Measurements from ENCODE around the gene POLR3H. TPM values are rescaled to one million over a fixed set of nuclear protein-coding genes. Genes with fewer than 3 reads are reported as not detected.
A peak's percentile ranks its signal among the peaks of the same experiment; 100 is the strongest.

Gene POLR3H
- total and polyA plus RNA-seq, 10 donors = 12.6 to 30.9 (median 19.3) TPM

GRCh38 chr22:41526830-41527799 is 17.2 kb downstream of the POLR3H start:
- WGBS, 5 donors = 76 to 86% (median 83%) methylated on average over 24 to 32 of the region's 32 CpGs
- H3K27me3 ChIP-seq (replicated peaks in 1 of 7) = no peaks in the 10 kb centered on the region
- no peaks in the 10 kb centered on the region for H3K9me3 ChIP-seq
- TF ChIP-seq POLR2AphosphoS5 (IDR thresholded peaks at IDR 0.05) (peak in 2 of 3 donors; percentile 25 to 62), POLR2A (IDR thresholded peaks at IDR 0.05) (no peak)
- TF ChIP-seq, protein P1, sequence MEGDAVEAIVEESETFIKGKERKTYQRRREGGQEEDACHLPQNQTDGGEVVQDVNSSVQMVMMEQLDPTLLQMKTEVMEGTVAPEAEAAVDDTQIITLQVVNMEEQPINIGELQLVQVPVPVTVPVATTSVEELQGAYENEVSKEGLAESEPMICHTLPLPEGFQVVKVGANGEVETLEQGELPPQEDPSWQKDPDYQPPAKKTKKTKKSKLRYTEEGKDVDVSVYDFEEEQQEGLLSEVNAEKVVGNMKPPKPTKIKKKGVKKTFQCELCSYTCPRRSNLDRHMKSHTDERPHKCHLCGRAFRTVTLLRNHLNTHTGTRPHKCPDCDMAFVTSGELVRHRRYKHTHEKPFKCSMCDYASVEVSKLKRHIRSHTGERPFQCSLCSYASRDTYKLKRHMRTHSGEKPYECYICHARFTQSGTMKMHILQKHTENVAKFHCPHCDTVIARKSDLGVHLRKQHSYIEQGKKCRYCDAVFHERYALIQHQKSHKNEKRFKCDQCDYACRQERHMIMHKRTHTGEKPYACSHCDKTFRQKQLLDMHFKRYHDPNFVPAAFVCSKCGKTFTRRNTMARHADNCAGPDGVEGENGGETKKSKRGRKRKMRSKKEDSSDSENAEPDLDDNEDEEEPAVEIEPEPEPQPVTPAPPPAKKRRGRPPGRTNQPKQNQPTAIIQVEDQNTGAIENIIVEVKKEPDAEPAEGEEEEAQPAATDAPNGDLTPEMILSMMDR (IDR thresholded peaks at IDR 0.05 in 8 of 11, conservative IDR thresholded peaks at IDR 0.05 in 3 of 11) = peak; percentile 42 to 93 (median 85)
- peaks cover 0 to 99% (median 74%) of the 10 kb centered on the region in 6 donors for H3K36me3 ChIP-seq
- H3K4me1 ChIP-seq = peaks cover 20 to 52% (median 37%) of the 10 kb centered on the region in 6 donors
- no peak overlapping the region for H3K4me3 ChIP-seq
- DNase-seq = peak; percentile 90
- intact Hi-C loops (cut with DNase I; ENCODE audit: low total_unique reads) = no loop called here
- peak overlapping the region in 6 of 8 donors; percentile 6 to 87 (median 80) for H3K27ac ChIP-seq

DNA sequence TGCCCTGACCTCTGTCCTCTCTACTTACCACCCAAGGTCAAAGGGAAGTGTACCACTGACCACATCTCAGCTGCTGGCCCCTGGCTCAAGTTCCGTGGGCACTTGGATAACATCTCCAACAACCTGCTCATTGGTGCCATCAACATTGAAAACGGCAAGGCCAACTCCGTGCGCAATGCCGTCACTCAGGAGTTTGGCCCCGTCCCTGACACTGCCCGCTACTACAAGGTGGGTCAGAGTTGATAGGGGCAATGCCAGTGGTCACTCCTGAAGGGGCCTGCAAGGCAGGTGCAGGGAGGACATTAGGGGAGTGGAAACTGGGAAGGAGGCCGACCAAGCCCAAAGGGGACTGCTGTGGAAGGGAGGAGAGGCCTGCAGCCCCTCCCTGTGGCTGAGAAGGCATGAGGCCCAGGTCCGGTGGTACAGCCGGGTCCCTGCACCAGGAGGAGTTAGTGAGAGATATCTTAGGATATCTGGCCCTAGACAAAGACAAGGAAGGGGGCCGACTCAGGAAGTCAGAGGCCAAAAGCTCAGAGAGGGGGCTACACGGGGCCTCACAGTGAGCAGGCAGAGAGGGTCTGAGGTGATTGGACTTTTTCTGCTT is 17.9 kb downstream of the POLR3H start:
- Histone ChIP-seq H3K27ac (peak overlapping the region in 6 of 8 donors; percentile 6 to 87 (median 80)), H3K4me1 (peaks cover 20 to 52% (median 37%) of the 10 kb centered on the region in 6 donors), H3K9me3 (no peaks in the 10 kb centered on the region), H3K27me3 (replicated peaks in 1 of 7) (no peaks in the 10 kb centered on the region), H3K36me3 (peaks cover 0 to 92% (median 67%) of the 10 kb centered on the region in 6 donors), H3K4me3 (no peak overlapping the region)
- DNase-seq = no peak
- 62 to 82% (median 72%) methylated on average over 10 to 12 of the region's 12 CpGs for WGBS, 5 donors
- intact Hi-C loops (cut with DNase I; ENCODE audit: low total_unique reads) = no loop called here
- no peak for TF ChIP-seq POLR2A (IDR thresholded peaks at IDR 0.05)
- TF ChIP-seq, protein P1 (IDR thresholded peaks at IDR 0.05 in 8 of 11, conservative IDR thresholded peaks at IDR 0.05 in 3 of 11) = no peak
- TF ChIP-seq POLR2AphosphoS5 (IDR thresholded peaks at IDR 0.05) = peak in 2 of 3 donors; percentile 4 to 26

DNA sequence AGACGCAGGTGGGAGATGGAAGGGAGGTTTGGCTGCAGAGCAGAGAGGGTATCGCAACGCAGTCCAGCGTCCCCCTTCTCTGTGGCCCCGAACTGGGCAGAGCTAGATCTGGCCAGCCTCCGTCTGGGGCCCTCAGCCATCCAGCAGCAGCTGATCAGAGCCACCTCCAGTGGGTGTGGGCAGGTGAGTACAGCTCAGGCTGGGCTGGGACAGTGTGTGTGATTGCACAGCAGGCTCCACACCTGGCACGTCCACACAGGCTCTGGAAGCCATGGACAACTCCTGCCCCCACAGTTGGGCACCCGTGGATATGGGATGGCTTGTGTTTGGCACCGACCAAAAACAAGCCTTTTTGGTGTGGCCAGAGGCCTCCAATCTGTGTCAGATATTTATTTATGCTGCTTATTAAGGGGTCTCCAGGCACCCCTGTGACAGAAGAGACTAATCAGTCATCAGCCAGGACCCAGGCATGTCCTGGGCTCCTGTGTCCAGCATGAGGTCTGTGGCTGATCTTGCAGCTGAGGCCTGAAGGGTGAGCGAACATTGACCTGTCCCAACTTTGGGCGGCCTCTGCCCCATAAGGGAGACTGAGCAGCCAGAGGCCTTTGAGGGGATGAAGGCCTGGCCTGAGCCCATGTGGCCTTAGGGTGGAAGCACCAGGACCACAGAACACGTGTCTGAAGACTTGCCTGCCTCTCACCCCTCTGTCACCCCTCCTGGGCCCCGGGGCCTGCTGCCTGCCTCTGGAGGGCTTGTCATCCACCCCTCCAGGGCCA is 18.6 kb downstream of the POLR3H start:
- WGBS, 5 donors = 80 to 92% (median 81%) methylated on average over 11 to 13 of the region's 13 CpGs
- TF ChIP-seq POLR2AphosphoS5 (IDR thresholded peaks at IDR 0.05) (no peak), POLR2A (IDR thresholded peaks at IDR 0.05) (no peak)
- TF ChIP-seq, protein P1 (IDR thresholded peaks at IDR 0.05 in 8 of 11, conservative IDR thresholded peaks at IDR 0.05 in 3 of 11) = no peak
- no peaks in the 10 kb centered on the region for H3K27me3 ChIP-seq (replicated peaks in 1 of 7)
- H3K36me3 ChIP-seq = peaks cover 0 to 92% (median 60%) of the 10 kb centered on the region in 6 donors
- no peaks in the 10 kb centered on the region for H3K9me3 ChIP-seq
- peaks cover 20 to 48% (median 37%) of the 10 kb centered on the region in 6 donors for H3K4me1 ChIP-seq
- DNase-seq = no peak
- H3K4me3 ChIP-seq = no peak overlapping the region
- intact Hi-C loops (cut with DNase I; ENCODE audit: low total_unique reads) = no loop called here
- H3K27ac ChIP-seq = peak overlapping the region in 7 of 8 donors; percentile 54 to 87 (median 76)
